H9 (cell line): ENCODE results near the gene IFT80. TPM values are rescaled to one million over a fixed set of nuclear protein-coding genes. Genes with fewer than 3 reads are reported as not detected.

Experiments
- DNase-seq: peaks from one replicate; pipeline ENCODE4 v3.0.0-alpha.2; 2017
- H2AFZ ChIP-seq: one replicate; pipeline ENCODE4 v1.6.1; 2013; ENCODE audit warnings: mild to moderate bottlenecking, low read length, control low read depth, moderate library complexity
- H2AK5ac ChIP-seq: 2 replicates; pipeline ENCODE4 v1.6.1; 2013; ENCODE audit warnings: low read length, control low read depth, mixed read lengths; ENCODE audit not compliant: insufficient read length
- H2BK120ac ChIP-seq: one replicate; pipeline ENCODE4 v1.6.1; 2013; ENCODE audit warnings: low read depth, mild to moderate bottlenecking, low read length, control low read depth, inconsistent platforms; ENCODE audit not compliant: poor library complexity, severe bottlenecking
- H2BK12ac ChIP-seq: 2 replicates; pipeline ENCODE4 v1.6.1; 2013; ENCODE audit warnings: low read length, control low read depth, mixed read lengths, low read depth; ENCODE audit not compliant: insufficient read length
- H2BK15ac ChIP-seq: 2 replicates; pipeline ENCODE4 v1.6.1; 2013; ENCODE audit warnings: low read depth, low read length, control low read depth
- H2BK20ac ChIP-seq: one replicate; pipeline ENCODE4 v1.6.1; 2013; ENCODE audit warnings: low read depth, mild to moderate bottlenecking, low read length, control low read depth, inconsistent platforms; ENCODE audit not compliant: poor library complexity, severe bottlenecking
- H2BK5ac ChIP-seq: 2 replicates; pipeline ENCODE4 v1.6.1; 2013; ENCODE audit warnings: low read length, control low read depth, mixed read lengths; ENCODE audit not compliant: insufficient read length
- H3K14ac ChIP-seq: 2 replicates; pipeline ENCODE4 v1.6.1; 2013; ENCODE audit warnings: low read length, control low read depth; ENCODE audit not compliant: insufficient read depth
- H3K18ac ChIP-seq: 2 replicates; pipeline ENCODE4 v1.6.1; 2013; ENCODE audit warnings: low read depth, mild to moderate bottlenecking, mixed read lengths, low read length, control low read depth; ENCODE audit not compliant: insufficient read length
- H3K23ac ChIP-seq: 2 replicates; pipeline ENCODE4 v1.6.1; 2013; ENCODE audit warnings: low read length, control low read depth, mixed read lengths, low read depth; ENCODE audit not compliant: insufficient read length
- H3K23me2 ChIP-seq: 2 replicates; pipeline ENCODE4 v1.6.1; 2013; ENCODE audit warnings: low read depth, mild to moderate bottlenecking, mixed read lengths, low read length, control low read depth; ENCODE audit not compliant: insufficient read length, poor library complexity, severe bottlenecking
- H3K27ac ChIP-seq: 2 replicates; pipeline ENCODE4 v1.5.1; 2013; ENCODE audit warnings: low read length, control low read depth, mixed read lengths, low read depth; ENCODE audit not compliant: insufficient read length
- H3K27me3 ChIP-seq: 2 replicates; pipeline ENCODE4 v1.6.1; 2013; ENCODE audit warnings: low read length, control low read depth, inconsistent platforms; ENCODE audit not compliant: insufficient read depth
- H3K4ac ChIP-seq: 2 replicates; pipeline ENCODE4 v1.6.1; 2013; ENCODE audit warnings: low read depth, mild to moderate bottlenecking, control low read depth, inconsistent platforms, low read length, moderate library complexity
- H3K4me1 ChIP-seq: 2 replicates; pipeline ENCODE4 v1.6.1; 2013; ENCODE audit warnings: low read length, control low read depth, inconsistent platforms; ENCODE audit not compliant: insufficient read depth
- H3K4me2 ChIP-seq: 2 replicates; pipeline ENCODE4 v1.6.1; 2013; ENCODE audit warnings: low read length, control low read depth, mixed read lengths; ENCODE audit not compliant: insufficient read length, insufficient read depth
- H3K56ac ChIP-seq: 2 replicates; pipeline ENCODE4 v1.6.1; 2013; ENCODE audit warnings: low read depth, mild to moderate bottlenecking, mixed read lengths, low read length, control low read depth; ENCODE audit not compliant: insufficient read length
- H3K79me1 ChIP-seq: 2 replicates; pipeline ENCODE4 v1.6.1; 2013; ENCODE audit warnings: low read depth, mild to moderate bottlenecking, moderate library complexity, low read length, control low read depth, inconsistent platforms; ENCODE audit not compliant: insufficient read depth, poor library complexity, severe bottlenecking
- H3K79me2 ChIP-seq: 2 replicates; pipeline ENCODE4 v1.6.1; 2013; ENCODE audit warnings: low read length, control low read depth, inconsistent platforms; ENCODE audit not compliant: insufficient read depth
- H3K9ac ChIP-seq: 2 replicates; pipeline ENCODE4 v1.6.1; 2013; ENCODE audit warnings: low read length, control low read depth, mixed read lengths; ENCODE audit not compliant: insufficient read length; ENCODE audit errors: extremely low read depth
- H3K9me3 ChIP-seq: one replicate; pipeline ENCODE4 v1.6.1; 2013; ENCODE audit warnings: low read depth, low read length, inconsistent platforms; ENCODE audit not compliant: control insufficient read depth
- H3T11ph ChIP-seq: one replicate; pipeline ENCODE4 v1.6.1; 2013; ENCODE audit warnings: mild to moderate bottlenecking, low read length, control low read depth, inconsistent platforms
- H4K20me1 ChIP-seq: one replicate; pipeline ENCODE4 v1.6.1; 2013; ENCODE audit not compliant: control insufficient read depth, insufficient read length, insufficient read depth
- H4K5ac ChIP-seq: 2 replicates; pipeline ENCODE4 v1.6.1; 2013; ENCODE audit warnings: low read depth, mild to moderate bottlenecking, mixed read lengths, low read length, control low read depth; ENCODE audit not compliant: insufficient read length
- H4K8ac ChIP-seq: replicated peaks from 2 replicates; pipeline ENCODE4 v1.6.1; 2013; ENCODE audit warnings: low read length, control low read depth, mixed read lengths, low read depth; ENCODE audit not compliant: insufficient read length
- H4K91ac ChIP-seq: 2 replicates; pipeline ENCODE4 v1.6.1; 2013; ENCODE audit warnings: low read depth, mild to moderate bottlenecking, moderate library complexity, mixed read lengths, low read length, control low read depth; ENCODE audit not compliant: insufficient read length
- H3K27ac Mint-ChIP-seq, 3 experiments: 2 replicates in 2 of 3; 3 replicates in 1 of 3; pipeline ENCODE4 v1.8.0; 2020 to 2021; ENCODE audit warnings: mixed read lengths in 3 of 3, mild to moderate bottlenecking in 1 of 3, moderate library complexity in 1 of 3
- H3K27me3 Mint-ChIP-seq: 2 replicates; pipeline ENCODE4 v1.8.0; 2021; ENCODE audit warnings: low read depth, mild to moderate bottlenecking, moderate library complexity, mixed read lengths
- H3K36me3 Mint-ChIP-seq, 3 experiments: 2 replicates in 2 of 3; 3 replicates in 1 of 3; pipeline ENCODE4 v1.8.0; 2020 to 2021; ENCODE audit warnings: low read depth in 3 of 3, mixed read lengths in 3 of 3; ENCODE audit not compliant: insufficient read depth in 1 of 3
- H3K4me1 Mint-ChIP-seq, 2 experiments: 2 replicates each; pipeline ENCODE4 v1.8.0; 2020; ENCODE audit warnings: mixed read lengths in 2 of 2
- H3K4me3 Mint-ChIP-seq, 2 experiments: 2 replicates in 1 of 2; 3 replicates in 1 of 2; pipeline ENCODE4 v1.8.0; 2020 to 2021; ENCODE audit warnings: mild to moderate bottlenecking in 2 of 2, mixed read lengths in 2 of 2, moderate library complexity in 1 of 2
- H3K9me3 Mint-ChIP-seq, 2 experiments: 2 replicates in 1 of 2; 3 replicates in 1 of 2; pipeline ENCODE4 v1.8.0; 2020; ENCODE audit warnings: mild to moderate bottlenecking in 2 of 2, mixed read lengths in 2 of 2, moderate library complexity in 1 of 2
- WGBS: extraction: QIAGEN DNeasy Blood & Tissue Kit; methylation state at CpG from one replicate; pipeline ENCODE4 v1.1.7; 2013; ENCODE audit warnings: missing lambda C conversion rate, low lambda C conversion rate, mixed read lengths; ENCODE audit not compliant: insufficient read length; ENCODE audit errors: extremely low coverage; 5-methylcytosine and 5-hydroxymethylcytosine counted together
- total RNA-seq: library from RNA; stranded (reverse); gene quantifications from 2 replicates; pipeline ENCODE4 v1.2.1, GENCODE V29; 2021
- TF ChIP-seq, protein P1 (sequence below): fragments of 200-600 bp; sonication (generic); conservative IDR thresholded peaks from 3 replicates; pipeline ENCODE4 v1.8.0; 2021; ENCODE audit warnings: antibody characterized with exemption, mild to moderate bottlenecking

IFT80 gene
- total RNA-seq, 1 experiment from 2014 or later: 29.0 TPM

DNA sequence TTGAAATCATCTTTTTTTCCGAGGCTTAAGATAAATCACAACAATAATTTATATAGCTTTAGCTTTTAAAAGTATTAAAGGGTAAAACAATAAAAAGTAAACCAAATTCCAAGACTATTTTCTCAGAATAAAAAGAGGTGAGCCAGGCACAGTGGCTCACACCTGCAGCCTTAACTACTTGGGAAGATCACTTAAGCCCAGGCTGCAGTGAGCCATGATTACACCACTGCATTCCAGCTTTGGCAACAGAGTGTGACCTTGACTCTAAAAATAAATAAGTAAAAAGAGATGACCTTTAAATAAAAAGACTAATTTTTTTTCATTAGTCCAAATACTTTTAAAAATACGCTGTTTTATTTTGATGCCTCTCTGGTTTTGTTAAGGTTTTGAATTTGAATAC, 119.4 kb downstream of the IFT80 start:
- H3K4ac ChIP-seq: no peak overlapping the region
- no peaks in the 10 kb centered on the region for H3K4me1 ChIP-seq
- no peak overlapping the region for H3K56ac ChIP-seq
- TF ChIP-seq, protein P1, sequence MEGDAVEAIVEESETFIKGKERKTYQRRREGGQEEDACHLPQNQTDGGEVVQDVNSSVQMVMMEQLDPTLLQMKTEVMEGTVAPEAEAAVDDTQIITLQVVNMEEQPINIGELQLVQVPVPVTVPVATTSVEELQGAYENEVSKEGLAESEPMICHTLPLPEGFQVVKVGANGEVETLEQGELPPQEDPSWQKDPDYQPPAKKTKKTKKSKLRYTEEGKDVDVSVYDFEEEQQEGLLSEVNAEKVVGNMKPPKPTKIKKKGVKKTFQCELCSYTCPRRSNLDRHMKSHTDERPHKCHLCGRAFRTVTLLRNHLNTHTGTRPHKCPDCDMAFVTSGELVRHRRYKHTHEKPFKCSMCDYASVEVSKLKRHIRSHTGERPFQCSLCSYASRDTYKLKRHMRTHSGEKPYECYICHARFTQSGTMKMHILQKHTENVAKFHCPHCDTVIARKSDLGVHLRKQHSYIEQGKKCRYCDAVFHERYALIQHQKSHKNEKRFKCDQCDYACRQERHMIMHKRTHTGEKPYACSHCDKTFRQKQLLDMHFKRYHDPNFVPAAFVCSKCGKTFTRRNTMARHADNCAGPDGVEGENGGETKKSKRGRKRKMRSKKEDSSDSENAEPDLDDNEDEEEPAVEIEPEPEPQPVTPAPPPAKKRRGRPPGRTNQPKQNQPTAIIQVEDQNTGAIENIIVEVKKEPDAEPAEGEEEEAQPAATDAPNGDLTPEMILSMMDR: no peak
- H3K27me3 ChIP-seq: no peaks in the 10 kb centered on the region
- H2AFZ ChIP-seq: no peak overlapping the region
- H2AK5ac ChIP-seq: no peak overlapping the region
- no peaks in the 10 kb centered on the region for H3K79me2 ChIP-seq
- Mint-ChIP-seq H3K4me3 (no peak overlapping the region), H3K4me1 (peaks cover 11 to 12% of the 10 kb centered on the region in 2 experiments), H3K27me3 (no peaks in the 10 kb centered on the region), H3K27ac (no peak overlapping the region), H3K36me3 (no peaks in the 10 kb centered on the region), H3K9me3 (no peaks in the 10 kb centered on the region)
- H2BK120ac ChIP-seq: no peak overlapping the region
- no peak overlapping the region for H4K5ac ChIP-seq
- H4K8ac ChIP-seq: no peak overlapping the region
- no peak overlapping the region for H3K18ac ChIP-seq
- no peak overlapping the region for H2BK12ac ChIP-seq
- no peak overlapping the region for H3T11ph ChIP-seq
- no peaks in the 10 kb centered on the region for H3K79me1 ChIP-seq
- H4K20me1 ChIP-seq: no peaks in the 10 kb centered on the region
- no peak overlapping the region for H4K91ac ChIP-seq
- no peak overlapping the region for H2BK15ac ChIP-seq
- WGBS: no CpG with 5 or more reads among the region's 2 CpGs
- H3K14ac ChIP-seq: no peak overlapping the region
- no peak overlapping the region for H2BK20ac ChIP-seq
- H3K23me2 ChIP-seq: no peaks in the 10 kb centered on the region
- H3K9me3 ChIP-seq: no peaks in the 10 kb centered on the region
- no peak overlapping the region for H2BK5ac ChIP-seq
- no peak overlapping the region for H3K9ac ChIP-seq
- no peak overlapping the region for H3K23ac ChIP-seq
- no peak for DNase-seq
- H3K27ac ChIP-seq: no peak overlapping the region
- no peak overlapping the region for H3K4me2 ChIP-seq
